Activated CD4-positive, alpha-beta memory T cell treated with anti-CD3 and anti-CD28 coated beads, Interleukin-2, amount 10 ng/mL, durations not matched to agents 7 days and 5 days (primary cell): Measurements from ENCODE around the gene KRT40. TPM values are rescaled to one million over a fixed set of nuclear protein-coding genes. Genes with fewer than 3 reads are reported as not detected.

ENCODE experiments used
- CTCF ChIA-PET: fragments of 350-600 bp; sonication (Branson Sonifier 250); formaldehyde crosslinking; loops from one replicate; lab custom pipeline; 2021; ENCODE audit warnings: antibody characterized with exemption, inconsistent platforms; lab: Charles Lee
- POLR2A ChIA-PET: fragments of 350-600 bp; sonication (Branson Sonifier 250); formaldehyde crosslinking; loops from one replicate; lab custom pipeline; 2021; ENCODE audit warnings: antibody characterized with exemption; lab: Charles Lee
- DNase-seq: peaks from one replicate; pipeline ENCODE4 v3.0.0-alpha.2; 2020
- H3K27ac Mint-ChIP-seq: one replicate; pipeline ENCODE4 v1.8.0; 2021; ENCODE audit warnings: mild to moderate bottlenecking, mixed read lengths
- H3K27me3 Mint-ChIP-seq: one replicate; pipeline ENCODE4 v1.8.0; 2021; ENCODE audit warnings: mixed read lengths
- H3K36me3 Mint-ChIP-seq: one replicate; pipeline ENCODE4 v1.8.0; 2021; ENCODE audit warnings: low read depth, mixed read lengths
- H3K4me1 Mint-ChIP-seq: one replicate; pipeline ENCODE4 v1.8.0; 2021; ENCODE audit warnings: mixed read lengths
- H3K4me3 Mint-ChIP-seq: one replicate; pipeline ENCODE4 v1.8.0; 2021; ENCODE audit warnings: mild to moderate bottlenecking, mixed read lengths
- H3K9me3 Mint-ChIP-seq: one replicate; pipeline ENCODE4 v1.8.0; 2021; ENCODE audit warnings: mixed read lengths
- total RNA-seq, 2 experiments: library from RNA; stranded (reverse); gene quantifications; one replicate each; pipeline ENCODE4 v1.2.3, GENCODE V29; 2021

KRT40 gene
- not detected for total RNA-seq

DNA sequence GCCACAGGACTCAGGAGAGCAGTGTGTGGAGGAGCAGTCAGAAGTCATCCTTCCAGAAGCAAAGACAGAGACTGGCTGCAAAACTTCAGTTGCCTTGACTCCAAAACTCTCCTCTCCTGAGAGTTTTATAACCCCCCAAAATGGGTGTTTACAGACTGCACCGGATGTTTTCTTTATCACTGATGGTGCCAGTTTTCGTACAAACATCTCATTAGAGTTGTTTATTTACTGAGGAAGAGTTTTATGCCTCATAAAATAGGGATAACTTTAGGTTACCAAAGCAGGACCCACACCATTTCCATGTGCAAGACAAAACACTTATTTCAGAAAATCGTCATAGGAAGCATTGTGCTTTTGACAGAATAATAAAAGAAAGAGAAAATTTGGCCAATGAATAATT is at the start of gene KRT40:
Gene KRT40, minus strand, starts transcription at position 101 of the 400 bp plus-strand sequence. Its CDS starts 53 bp downstream, at position 48.
- ChIA-PET POLR2A (no interaction called here), CTCF (no interaction called here)
- Mint-ChIP-seq H3K4me1 (no peaks in the 10 kb centered on the region), H3K4me3 (no peak within 1 kb of the TSS), H3K9me3 (no peaks in the 10 kb centered on the region), H3K27me3 (peaks cover 27% of the 10 kb centered on the region), H3K36me3 (no peaks in the 10 kb centered on the region), H3K27ac (no peak within 1 kb of the TSS)
- DNase-seq = no peak

DNA sequence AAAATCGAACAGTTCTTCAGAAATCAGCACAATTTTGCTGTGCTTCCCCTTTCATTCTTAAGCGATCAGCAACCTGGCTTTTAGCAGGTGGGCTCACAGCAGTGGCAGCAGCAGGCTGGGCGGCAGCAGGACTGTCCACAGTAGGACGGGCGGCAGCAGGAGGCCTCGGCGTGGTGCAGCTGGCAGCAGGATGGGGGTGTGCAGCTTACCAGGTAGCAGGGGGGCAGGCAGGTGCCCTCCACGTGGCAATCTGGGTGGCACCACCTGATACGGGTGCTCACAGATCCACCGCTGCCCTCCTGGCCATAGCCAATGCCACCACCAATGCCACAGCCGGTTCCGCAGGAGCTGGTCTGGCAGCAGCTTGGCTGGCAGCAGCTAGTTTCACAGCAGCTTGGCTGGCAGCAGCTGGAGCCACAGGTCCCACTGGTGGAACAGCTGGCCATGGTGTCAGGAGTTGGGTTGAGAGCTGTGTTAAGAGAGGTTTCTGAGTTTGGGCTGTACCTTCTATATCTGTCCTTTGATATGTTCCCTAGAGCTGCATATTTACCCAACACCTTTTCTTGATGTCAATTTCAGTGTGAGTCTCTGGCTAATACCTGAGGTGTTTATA is 45.6 kb upstream of the KRT40 start, which contains the start of gene KRTAP1-4:
Gene KRTAP1-4, minus strand, starts transcription at position 563 of the 613 bp plus-strand sequence. Its CDS starts 117 bp downstream, at position 446.
- Mint-ChIP-seq H3K4me3 (no peak within 1 kb of the TSS), H3K27me3 (peaks cover 10% of the 10 kb centered on the region), H3K4me1 (no peaks in the 10 kb centered on the region), H3K36me3 (no peaks in the 10 kb centered on the region), H3K9me3 (no peaks in the 10 kb centered on the region), H3K27ac (no peak within 1 kb of the TSS)
- no peak for DNase-seq
- POLR2A ChIA-PET = no interaction called here
- CTCF ChIA-PET = no interaction called here

DNA sequence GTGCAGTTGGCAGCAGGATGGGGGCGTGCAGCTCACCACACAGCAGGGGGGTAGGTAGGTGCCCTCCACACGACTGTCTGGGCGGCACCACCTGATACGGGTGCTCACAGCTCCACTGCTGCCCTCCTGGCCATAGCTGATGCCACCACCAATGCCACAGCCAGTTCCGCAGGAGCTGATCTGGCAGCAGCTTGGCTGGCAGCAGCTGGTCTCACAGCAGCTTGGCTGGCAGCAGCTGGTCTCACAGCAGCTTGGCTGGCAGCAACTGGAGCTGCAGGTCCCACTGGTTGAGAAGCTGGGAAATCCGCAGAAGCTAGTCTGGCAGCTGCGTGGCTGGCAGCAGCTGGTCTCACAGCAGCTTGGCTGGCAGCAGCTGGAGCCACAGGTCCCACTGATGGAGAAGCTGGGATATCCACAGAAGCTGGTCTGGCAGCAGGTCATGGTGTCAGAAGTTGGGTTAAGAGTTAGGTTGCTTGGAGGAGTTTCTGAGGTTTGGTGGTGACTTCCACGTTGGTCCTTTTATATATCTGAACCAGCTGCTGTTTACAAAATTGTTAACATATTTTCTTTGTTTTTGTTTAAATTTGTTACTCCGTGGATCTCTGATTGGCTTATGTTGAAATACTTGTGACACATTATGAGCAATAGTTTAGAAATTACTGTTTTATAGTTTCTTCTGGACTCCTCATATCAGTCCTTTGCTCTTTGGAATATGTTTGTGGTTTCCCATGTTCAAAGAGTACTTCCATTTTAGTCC is 42.8 kb upstream of the KRT40 start, which contains the start of gene KRTAP1-5:
Gene KRTAP1-5, minus strand, starts transcription at position 494 of the 757 bp plus-strand sequence. Its CDS starts 53 bp downstream, at position 441.
- Mint-ChIP-seq H3K27ac (no peak within 1 kb of the TSS), H3K36me3 (no peaks in the 10 kb centered on the region), H3K4me1 (no peaks in the 10 kb centered on the region), H3K27me3 (peaks cover 12% of the 10 kb centered on the region), H3K4me3 (no peak within 1 kb of the TSS), H3K9me3 (no peaks in the 10 kb centered on the region)
- no peak for DNase-seq
- ChIA-PET CTCF (no interaction called here), POLR2A (no interaction called here)

DNA sequence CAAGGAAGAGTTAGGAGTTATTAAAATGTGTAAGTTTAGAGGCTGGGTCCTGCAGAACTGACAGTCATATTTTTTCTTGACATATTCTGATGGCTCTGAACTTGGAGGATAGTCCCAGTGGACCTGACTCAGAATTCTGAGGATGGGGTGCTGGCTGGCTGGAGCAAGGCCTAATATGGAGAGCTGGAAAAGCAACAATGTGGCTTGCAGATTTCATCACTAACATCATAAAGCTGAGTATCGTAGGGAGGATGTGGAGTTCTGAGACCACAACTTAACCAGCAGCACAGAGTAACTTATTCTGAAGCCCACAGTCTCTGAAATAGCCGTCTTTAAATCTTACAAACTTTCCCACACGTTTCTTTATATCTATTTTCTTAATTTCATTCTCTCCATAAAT is 40.6 kb upstream of the KRT40 start:
- H3K27me3 Mint-ChIP-seq = peaks cover 2% of the 10 kb centered on the region

DNA sequence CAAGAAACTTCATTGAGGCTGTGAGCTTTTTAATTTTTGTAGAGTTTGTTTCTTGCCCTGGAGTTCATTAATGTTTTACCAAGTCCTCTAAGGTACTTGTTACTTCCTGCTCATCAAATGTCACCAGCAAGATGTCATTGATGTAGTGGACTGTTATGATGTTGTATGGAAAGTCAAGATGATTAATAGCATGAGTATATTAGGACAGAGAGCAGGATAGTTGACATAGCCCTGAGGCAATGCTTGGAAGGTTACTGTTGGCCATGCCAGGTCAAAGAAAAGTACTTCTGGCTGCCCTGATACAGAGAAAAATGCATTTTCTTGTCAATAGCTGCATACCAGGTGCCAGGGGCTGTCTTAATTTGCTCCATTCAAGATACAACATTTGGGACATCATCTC is 36.2 kb upstream of the KRT40 start:
- no peak overlapping the region for H3K4me3 Mint-ChIP-seq
- H3K9me3 Mint-ChIP-seq = no peaks in the 10 kb centered on the region
- no peaks in the 10 kb centered on the region for H3K4me1 Mint-ChIP-seq
- DNase-seq = no peak
- H3K27ac Mint-ChIP-seq = no peak overlapping the region
- H3K36me3 Mint-ChIP-seq = no peaks in the 10 kb centered on the region
- H3K27me3 Mint-ChIP-seq = peaks cover 4% of the 10 kb centered on the region
- ChIA-PET CTCF (no interaction called here), POLR2A (no interaction called here)

More for the DNA sequence above, 40.6 kb upstream of the KRT40 start:
- no peak overlapping the region for H3K27ac Mint-ChIP-seq
- no peak for DNase-seq
- H3K4me1 Mint-ChIP-seq = no peaks in the 10 kb centered on the region
- POLR2A ChIA-PET = no interaction called here
- no peaks in the 10 kb centered on the region for H3K36me3 Mint-ChIP-seq
- no peak overlapping the region for H3K4me3 Mint-ChIP-seq
- CTCF ChIA-PET = no interaction called here
- H3K9me3 Mint-ChIP-seq = no peaks in the 10 kb centered on the region

DNA sequence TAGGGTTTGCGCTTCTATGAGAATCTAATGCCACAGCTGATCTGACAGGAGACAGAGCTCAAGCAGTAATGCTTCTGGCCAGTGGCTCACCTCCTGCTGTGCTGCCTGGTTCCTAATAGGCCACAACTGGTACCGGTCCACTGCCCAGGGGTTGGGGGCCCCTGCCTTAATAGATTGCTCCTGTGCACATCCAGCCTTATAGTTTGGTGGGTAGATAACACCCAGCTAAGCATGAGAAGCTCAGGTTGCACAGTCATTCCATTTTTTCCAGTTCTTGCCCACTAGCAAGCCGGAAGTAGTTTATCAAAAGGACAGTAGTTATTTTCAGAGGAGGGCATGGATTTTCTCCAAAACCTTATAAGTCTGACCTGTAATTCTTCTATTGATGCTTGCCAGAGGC is 35.3 kb upstream of the KRT40 start:
- H3K4me3 Mint-ChIP-seq = no peak overlapping the region
- H3K36me3 Mint-ChIP-seq = no peaks in the 10 kb centered on the region
- H3K27me3 Mint-ChIP-seq = peaks cover 4% of the 10 kb centered on the region
- H3K9me3 Mint-ChIP-seq = no peaks in the 10 kb centered on the region
- DNase-seq = no peak
- CTCF ChIA-PET = no interaction called here
- POLR2A ChIA-PET = no interaction called here
- H3K27ac Mint-ChIP-seq = no peak overlapping the region
- H3K4me1 Mint-ChIP-seq = no peaks in the 10 kb centered on the region

DNA sequence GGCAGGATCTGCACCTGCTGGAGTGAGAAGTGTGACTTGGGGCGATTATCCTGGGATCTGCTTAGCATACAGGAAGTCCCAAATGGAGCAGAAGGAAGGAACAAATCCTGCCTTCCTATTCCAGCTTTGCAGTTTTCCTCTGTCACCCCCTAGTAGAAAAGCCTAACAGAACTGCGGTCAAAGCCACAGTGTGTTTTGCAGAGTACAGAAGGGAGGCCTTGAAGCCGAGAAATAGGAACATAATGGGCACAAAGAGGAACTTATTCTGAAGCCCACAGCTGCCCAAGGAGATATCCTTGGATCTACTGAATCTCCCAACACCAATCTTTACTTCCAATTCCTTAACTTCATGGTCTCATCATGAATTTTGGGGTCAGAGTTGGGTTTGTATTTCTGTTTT is 34.4 kb upstream of the KRT40 start:
- H3K4me3 Mint-ChIP-seq = no peak overlapping the region
- DNase-seq = no peak
- no peaks in the 10 kb centered on the region for H3K36me3 Mint-ChIP-seq
- no peaks in the 10 kb centered on the region for H3K9me3 Mint-ChIP-seq
- H3K4me1 Mint-ChIP-seq = no peaks in the 10 kb centered on the region
- peaks cover 4% of the 10 kb centered on the region for H3K27me3 Mint-ChIP-seq
- ChIA-PET POLR2A (no interaction called here), CTCF (no interaction called here)
- H3K27ac Mint-ChIP-seq = no peak overlapping the region

DNA sequence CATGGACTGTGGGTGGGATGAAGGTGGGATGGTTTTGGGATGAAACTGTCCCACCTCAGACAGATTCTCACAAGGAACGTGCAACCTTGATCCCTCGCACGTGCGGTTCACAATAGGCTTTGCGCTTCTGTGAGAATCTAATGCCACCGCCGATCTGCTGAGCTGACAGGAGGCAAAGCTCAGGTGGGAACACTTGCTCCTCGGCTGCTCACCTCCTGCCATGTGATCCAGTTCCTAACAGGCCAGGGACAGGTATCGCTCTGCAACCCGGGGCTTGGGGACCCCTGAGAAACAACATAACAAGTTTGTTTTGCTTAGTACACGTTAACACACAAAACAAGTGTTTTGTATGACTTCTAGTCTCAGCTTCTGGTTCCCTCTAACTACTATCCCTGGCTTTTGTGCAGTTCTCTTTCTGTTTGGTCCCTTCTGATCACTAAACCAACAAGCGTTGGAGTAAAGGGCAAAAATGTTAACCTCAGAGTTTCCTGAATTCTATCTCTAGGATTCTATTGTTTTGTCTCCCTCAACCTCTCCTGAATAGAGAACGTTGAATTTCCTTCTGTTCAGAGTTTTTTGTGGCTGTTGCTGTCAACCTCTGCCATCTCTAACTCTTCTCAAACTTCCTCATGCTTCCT is 32.6 kb upstream of the KRT40 start:
- peaks cover 5% of the 10 kb centered on the region for H3K27me3 Mint-ChIP-seq

DNA sequence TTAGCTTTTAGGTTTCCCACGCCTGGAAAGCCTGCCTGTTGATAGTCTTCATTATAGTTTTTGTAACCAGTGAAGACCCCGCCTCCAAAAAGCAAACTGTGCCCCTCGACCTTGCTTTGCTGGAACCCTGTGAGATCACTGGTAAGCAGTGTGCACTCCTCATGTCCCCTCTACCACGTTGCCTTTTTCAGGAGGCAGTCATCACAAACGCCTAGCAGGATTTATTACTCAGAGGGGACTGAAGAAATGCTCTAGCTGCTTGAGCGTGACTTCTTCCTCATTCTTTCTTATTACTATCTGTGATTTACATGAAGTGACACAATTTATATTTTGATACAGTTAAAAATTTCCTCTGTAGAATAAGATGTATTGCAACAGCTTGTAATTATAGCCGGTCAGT is 31.3 kb upstream of the KRT40 start:
- Mint-ChIP-seq H3K9me3 (no peaks in the 10 kb centered on the region), H3K36me3 (no peaks in the 10 kb centered on the region), H3K27ac (no peak overlapping the region), H3K27me3 (peaks cover 5% of the 10 kb centered on the region), H3K4me1 (no peaks in the 10 kb centered on the region), H3K4me3 (no peak overlapping the region)
- ChIA-PET POLR2A (no interaction called here), CTCF (no interaction called here)
- no peak for DNase-seq

More for the DNA sequence above, 32.6 kb upstream of the KRT40 start:
- ChIA-PET POLR2A (no interaction called here), CTCF (no interaction called here)
- no peaks in the 10 kb centered on the region for H3K36me3 Mint-ChIP-seq
- no peak overlapping the region for H3K4me3 Mint-ChIP-seq
- no peak overlapping the region for H3K27ac Mint-ChIP-seq
- no peaks in the 10 kb centered on the region for H3K9me3 Mint-ChIP-seq
- H3K4me1 Mint-ChIP-seq = no peaks in the 10 kb centered on the region
- no peak for DNase-seq

DNA sequence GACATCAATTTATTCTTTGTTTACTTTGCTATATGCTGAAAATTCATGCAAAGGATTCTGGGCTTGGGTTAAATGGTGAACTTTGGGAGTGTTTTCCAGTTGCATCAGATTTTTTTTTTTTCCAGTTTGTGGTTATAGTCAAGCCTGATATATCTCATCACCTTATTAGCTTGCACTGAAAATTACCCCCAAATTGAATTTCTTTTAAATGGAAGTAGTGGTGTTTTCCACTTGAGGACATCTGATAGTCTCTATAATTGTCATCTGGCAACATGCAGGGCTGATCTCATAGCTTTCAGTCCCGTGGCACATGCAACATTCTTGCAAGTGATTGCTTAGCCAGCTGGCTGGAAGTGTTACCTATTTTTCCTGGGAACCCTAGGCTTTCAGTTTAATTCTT is 29.5 kb upstream of the KRT40 start:
- POLR2A ChIA-PET = no interaction called here
- H3K27me3 Mint-ChIP-seq = peaks cover 5% of the 10 kb centered on the region
- CTCF ChIA-PET = interaction anchor here (2.0 kb wide), 1 partner anchor 535 kb away, joined by 4 read pairs; no protein-coding TSS in a partner anchor

DNA sequence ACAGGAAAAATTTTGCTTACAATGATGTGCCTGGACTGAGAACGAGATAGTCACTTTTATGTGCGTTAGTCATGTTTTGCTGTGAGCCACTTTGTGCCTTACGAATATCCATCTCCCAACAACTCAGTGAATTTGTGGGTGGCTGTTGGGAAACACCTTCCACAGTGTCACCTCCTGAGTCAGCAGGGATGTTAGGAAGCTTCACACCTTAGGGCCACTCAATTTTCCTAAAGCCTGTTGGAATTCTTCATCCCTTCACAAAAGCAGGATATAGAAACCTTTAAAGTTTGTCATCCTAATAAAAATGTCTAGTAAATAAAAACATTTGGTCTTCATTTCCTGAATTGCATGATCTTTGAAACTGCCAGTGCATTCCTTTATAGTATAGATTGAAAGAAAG is 29.1 kb upstream of the KRT40 start:
- POLR2A ChIA-PET = no interaction called here
- no peaks in the 10 kb centered on the region for H3K4me1 Mint-ChIP-seq
- H3K9me3 Mint-ChIP-seq = no peaks in the 10 kb centered on the region
- no peak for DNase-seq
- peaks cover 7% of the 10 kb centered on the region for H3K27me3 Mint-ChIP-seq
- H3K36me3 Mint-ChIP-seq = no peaks in the 10 kb centered on the region
- CTCF ChIA-PET = interaction anchor here (2.0 kb wide), 1 partner anchor 536 kb away, joined by 4 read pairs; no protein-coding TSS in a partner anchor
- H3K4me3 Mint-ChIP-seq = no peak overlapping the region
- no peak overlapping the region for H3K27ac Mint-ChIP-seq

More for the DNA sequence above, 29.5 kb upstream of the KRT40 start:
- no peak overlapping the region for H3K27ac Mint-ChIP-seq
- H3K4me3 Mint-ChIP-seq = no peak overlapping the region
- no peak for DNase-seq
- H3K36me3 Mint-ChIP-seq = no peaks in the 10 kb centered on the region
- no peaks in the 10 kb centered on the region for H3K9me3 Mint-ChIP-seq
- no peaks in the 10 kb centered on the region for H3K4me1 Mint-ChIP-seq

DNA sequence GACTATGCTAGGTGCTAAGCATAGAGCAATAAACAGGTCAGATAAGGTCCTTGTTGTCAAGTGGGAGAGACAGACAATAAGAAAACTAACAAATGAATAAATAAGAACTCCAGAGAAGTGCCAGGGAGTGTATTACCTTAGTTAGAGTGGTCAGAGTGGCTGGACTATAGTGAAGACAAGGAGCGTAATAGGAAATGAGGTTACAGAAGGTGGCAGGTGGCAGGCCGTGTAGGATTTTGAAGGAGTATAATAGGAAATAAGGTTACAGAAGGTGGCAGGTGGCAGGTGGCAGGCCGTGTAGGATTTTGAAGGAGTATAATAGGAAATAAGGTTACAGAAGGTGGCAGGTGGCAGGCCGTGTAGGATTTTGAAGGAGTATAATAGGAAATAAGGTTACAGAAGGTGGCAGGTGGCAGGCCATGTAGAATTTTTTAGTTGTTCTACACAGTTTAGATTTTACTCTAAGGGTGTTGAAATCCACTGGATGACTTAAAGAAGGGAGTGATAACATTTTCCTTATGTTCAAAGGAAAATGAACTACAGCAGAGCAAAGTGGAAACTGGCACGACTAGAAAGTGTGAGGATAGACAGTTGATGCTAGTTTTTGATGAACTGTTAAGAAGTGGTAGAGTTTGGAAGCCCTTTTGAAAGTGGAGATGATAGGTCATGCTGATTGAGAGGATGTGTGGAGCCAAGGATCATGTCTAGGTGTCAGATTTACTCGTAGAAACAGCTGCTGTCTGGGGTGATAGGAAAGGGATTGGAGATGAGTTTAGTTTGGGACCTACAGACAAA is 28.4 kb upstream of the KRT40 start:
- Mint-ChIP-seq H3K9me3 (no peaks in the 10 kb centered on the region), H3K36me3 (no peaks in the 10 kb centered on the region), H3K4me1 (no peaks in the 10 kb centered on the region), H3K4me3 (no peak overlapping the region), H3K27ac (no peak overlapping the region), H3K27me3 (peaks cover 7% of the 10 kb centered on the region)
- CTCF ChIA-PET = interaction anchor here (2.0 kb wide), 1 partner anchor 536 kb away, joined by 4 read pairs; no protein-coding TSS in a partner anchor
- no peak for DNase-seq
- POLR2A ChIA-PET = no interaction called here
